HG02852 (cell line): ENCODE measurements around the gene CACNA2D3.

Source experiments
- ATAC-seq: cut with Tn5 transposase; IDR thresholded peaks from one replicate; pipeline ENCODE4 v1.9.1; 2021; ENCODE audit warnings: mild to moderate bottlenecking, moderate library complexity; ENCODE audit not compliant: unreplicated experiment

The CACNA2D3 gene

DNA sequence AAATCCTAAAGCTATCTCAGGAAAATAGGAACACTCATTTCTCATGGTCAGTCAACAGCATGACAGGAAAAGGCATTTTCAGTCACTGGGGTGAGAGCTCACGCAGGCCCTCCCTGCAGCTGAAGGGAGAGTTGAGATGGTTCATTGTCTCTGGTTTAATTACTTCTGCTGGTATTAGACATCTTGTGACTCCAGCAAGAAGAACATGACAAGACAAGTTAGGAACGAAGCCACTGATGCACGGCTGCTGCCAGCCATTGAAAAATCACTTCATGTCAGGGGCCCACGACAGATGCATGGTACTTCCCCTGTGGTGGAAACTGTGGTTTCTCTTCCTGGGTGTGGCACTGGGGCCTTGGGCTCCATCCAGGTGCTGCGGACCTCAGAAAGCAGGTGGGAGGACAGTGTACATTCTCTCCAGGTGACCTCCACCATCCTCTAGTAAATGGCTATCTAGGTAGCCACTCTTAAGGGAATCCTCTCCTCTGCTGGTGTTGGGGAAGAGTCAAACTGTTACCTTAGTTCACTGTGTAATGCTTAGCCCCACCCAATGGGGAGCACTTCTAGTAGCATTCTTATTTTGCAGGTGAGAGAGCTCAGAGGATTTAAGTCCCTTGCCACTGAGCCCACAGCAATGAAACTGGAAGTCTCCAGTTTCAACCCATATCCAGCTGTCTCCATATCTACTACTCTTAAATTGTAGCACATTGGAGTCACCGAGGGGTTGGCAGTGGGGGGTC lies 531.3 kb downstream of the CACNA2D3 start:
- no peak for ATAC-seq

DNA sequence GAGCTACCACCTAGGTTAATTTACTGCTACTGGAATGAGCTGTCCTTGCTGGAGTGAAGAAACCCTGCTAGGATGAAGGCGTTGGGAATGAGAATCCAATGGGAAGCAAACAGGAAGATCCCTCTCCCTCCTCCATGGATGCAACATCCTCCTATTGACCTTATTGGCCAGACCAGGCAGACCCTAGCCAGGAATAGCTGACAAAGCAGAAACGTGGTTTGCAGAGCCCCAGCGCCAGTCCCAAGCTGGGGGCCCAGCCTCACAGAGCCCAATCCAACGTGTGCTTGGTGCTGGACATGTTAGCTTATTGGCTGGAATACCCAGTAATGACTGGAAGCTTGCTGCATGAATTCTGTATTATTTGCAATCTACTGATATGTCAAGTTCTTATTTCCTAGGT lies 532.4 kb downstream of the CACNA2D3 start:
- ATAC-seq: no peak

DNA sequence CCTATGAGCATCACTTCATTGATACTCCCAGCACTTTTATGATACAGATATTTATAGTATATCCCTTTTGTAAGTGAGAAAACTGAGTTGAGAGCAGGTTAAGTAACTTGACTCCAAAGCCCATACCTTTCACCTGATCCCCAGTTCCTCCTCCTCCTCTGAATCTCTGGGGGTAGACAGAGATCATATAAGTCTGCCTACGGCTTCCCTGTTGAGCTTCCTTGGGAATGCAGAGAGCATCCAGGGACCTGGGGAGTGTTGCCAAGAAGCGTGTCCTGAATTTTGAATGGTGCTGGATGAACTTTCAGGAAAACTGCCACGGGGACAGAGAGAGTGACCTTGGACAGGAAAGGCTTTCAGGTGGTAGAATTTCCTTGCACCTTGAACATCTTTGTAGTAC lies 537.0 kb downstream of the CACNA2D3 start:
- no peak for ATAC-seq

DNA sequence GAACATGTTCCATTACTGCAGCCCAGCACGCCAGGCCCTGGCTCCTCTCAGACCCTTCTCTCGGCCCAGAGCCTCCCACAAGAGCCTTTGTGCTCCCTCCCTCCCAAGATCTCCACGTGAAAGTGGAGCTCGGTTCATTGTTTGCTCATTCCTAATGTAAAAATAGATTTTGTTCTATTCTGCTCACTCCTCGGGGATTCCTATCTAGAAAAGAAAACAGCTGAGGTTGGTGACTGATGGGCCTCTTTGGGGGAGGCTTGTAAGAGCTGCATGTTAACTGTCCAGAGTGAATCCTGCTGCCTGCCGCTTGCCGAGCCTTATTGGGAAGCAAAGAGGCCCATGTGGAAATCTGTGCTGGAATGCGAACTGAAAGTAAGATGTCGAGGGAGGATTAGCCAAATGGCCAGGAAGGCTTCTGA lies 538.4 kb downstream of the CACNA2D3 start:
- ATAC-seq: no peak

DNA sequence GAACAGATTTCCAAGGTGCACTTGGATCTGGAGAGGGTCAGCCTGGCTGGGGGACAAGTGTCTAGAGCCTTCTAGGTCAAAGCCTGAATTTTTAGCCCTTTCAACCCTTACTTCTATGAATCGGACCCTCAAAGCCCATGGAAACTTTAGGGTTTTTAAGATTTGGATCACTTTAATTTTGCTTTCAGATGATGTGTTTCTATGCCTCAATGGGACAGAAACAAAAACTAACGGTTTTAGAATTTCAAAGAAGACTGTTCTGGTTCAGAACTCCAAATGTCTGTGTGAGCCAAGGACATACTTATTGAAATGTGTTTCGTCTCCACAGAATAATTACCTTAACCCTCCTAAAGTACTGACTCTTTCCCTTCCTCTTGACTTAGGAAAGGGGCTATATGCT lies 538.8 kb downstream of the CACNA2D3 start:
- no peak for ATAC-seq

DNA sequence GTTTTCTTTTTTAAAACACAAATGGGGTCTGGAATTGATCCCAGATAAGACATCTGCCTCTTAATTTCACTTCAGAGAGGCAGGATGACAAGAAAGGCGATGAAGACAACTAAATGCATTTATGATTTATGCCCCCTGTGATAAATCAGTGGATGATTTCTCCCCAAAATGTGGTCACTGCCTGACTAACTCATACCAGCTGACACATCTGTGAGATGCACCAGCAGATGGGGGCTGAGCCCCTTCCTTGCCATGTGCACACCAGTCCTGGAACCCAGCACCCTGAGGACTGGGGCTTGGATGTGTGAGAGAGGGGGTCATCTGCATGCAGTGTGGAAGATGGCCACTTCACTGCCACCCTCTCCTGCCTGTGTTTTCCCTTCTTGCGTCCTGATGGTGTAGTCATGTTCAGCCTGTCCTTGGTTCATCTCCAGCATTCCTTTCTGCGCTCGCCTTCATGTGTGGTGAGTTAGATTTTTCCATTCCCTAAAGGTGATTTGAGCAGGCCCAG lies 541.2 kb downstream of the CACNA2D3 start:
- ATAC-seq: no peak

DNA sequence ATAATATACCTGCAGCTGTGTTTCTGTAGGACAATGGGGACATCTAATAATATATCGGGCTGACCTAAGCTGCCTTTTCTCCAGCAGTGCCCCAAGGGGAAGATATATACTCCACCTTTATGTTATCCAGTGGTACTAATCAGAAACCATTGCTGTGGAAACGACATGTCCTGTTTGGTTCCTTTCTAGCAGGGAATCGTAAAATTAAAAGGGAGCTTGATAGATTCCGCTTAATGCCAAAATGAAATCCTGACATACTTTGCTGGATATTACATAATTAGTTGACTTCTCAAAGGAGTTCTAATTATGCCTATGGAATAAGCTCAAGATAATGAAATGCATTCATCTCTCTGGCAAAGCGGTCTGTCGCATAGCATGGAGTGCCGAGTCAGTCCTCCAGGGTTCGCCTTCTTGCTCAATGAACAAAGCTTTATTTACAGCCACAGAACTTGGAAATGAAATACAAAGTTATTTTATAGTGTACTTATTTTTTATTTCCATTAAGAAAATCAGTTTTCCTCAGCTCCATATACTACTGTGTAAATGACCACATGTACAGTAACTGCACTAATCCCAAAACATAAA lies 542.8 kb downstream of the CACNA2D3 start:
- ATAC-seq: no peak

DNA sequence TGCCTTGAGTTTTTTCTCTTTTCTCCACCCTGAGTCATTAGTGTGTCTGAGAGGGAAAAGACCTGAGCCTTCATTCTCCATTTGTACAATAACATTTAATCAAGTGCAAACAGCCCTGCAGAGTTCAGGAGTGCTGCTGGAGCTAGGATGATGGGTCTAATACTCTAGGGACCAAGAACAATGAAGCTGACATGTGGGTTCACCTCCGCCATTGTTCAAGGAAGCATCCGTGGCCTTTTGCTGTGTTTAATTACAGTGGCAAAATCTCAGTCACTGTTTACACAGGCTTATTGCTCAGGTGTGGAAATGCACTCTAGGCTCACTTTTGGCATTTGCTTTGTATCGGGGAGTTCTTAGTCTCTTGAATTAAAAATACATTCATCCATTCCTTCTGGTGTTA lies 545.9 kb downstream of the CACNA2D3 start:
- no peak for ATAC-seq

DNA sequence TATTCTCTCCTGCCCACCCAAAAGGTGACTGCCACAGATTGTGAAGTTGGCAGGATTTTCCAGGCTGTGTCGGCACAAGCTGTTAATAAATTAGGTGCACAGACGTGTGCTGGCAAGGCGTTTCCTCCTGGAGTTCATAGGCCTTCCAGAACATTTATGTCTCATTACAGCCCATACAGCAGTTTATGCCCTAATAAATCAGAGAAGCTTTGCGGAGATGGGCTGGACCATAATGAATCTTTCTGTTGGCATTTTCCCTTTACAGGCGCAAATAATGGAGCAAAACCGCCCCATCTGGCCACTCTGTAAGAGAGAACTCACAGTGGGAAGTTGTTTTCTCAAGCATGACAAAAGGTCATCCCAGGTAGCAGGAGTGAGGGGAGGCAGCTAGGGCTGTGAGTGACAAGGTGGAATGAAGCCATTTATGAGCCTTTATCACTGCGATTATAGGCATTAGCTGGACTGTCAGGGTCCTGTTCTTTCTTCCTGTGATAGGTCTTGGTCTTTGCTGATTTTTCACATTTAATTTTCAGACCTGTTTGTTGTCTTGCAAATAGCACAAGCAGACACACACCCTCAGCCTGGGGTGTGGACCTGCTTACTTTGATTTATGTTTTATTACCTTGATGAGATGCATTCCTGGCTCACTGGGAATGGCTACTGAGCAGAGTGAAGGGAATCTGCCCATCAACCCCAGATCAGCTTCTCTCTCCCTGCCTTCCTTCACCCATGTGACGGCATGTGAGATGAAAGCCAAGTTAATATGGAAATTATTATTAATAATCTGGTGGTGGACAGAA lies 548.0 kb downstream of the CACNA2D3 start:
- no peak for ATAC-seq

DNA sequence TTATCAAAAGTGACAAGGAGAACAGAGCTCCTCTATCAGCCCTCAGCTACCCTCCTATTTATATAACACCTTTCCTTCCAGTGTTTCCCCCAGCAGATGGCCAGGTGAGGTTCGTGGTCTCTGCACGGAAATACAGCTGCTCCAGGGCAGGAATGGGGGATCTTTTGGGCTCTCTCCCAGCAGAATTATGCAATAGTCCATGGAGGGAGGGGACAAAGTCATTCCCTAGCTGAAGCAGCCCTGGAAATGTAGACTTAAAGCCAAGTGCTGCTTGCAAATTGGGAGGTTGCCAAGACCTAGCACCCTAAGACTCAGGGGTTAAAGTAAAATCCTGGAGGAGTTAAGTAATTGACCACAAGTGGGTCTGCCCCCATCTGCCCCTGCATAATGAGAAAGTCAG lies 549.2 kb downstream of the CACNA2D3 start:
- no peak for ATAC-seq

DNA sequence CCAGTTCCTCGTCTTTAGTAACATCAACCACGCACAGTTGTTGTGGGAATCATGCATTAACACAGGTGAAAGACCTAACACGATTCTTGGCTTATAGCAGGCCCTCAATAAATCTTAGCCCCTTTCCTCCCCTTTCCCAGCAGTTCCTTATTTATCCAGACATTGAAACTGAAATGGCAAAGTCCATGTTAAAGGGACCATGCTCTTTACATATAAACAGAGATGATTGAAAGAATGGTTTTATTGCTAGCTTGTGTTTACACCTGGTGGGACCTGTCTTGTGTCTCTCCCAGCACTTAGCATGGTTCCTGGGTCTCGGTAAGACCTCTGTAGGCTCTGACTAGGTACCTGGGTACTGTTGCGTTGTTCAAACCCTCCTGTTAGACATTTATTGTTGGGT lies 553.7 kb downstream of the CACNA2D3 start:
- ATAC-seq: no peak

DNA sequence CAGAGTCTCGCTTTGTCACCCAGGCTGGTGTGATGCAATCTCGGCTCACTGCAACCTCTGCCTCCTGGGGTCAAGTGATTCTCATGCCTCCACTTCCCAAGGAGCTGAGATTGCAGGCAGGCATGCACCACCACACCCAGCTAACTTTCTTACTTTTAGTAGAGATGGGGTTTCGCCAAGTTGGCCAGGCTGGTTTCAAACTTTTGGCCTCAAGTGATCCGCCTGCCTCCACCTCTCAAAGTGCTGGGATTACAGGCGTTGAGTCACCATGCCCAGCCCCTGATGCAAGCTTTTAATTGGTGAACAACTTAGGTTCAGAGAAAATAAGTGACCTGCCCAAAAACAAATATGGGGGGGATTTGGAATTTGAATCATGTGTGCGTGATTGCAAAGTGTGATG lies 559.4 kb downstream of the CACNA2D3 start:
- no peak for ATAC-seq

DNA sequence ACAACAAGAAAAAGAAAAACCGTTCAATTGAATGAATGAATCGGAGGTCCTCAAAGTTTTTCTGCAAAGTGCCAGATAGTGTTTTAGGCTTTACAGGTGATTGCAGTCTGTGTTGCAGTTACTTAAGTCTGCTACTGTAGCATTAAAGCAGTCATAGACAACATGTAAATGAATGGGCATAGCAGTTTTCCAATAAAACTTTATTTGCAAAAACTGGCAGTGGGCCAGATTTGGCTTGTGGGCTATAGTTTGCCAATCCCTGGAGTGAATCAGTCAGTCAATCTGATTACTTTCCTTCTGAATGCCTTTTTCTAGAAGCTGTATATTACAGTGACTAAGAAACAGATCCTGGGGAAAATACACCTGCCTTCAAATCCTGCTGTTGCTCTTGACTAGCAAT lies 562.9 kb downstream of the CACNA2D3 start:
- no peak for ATAC-seq

DNA sequence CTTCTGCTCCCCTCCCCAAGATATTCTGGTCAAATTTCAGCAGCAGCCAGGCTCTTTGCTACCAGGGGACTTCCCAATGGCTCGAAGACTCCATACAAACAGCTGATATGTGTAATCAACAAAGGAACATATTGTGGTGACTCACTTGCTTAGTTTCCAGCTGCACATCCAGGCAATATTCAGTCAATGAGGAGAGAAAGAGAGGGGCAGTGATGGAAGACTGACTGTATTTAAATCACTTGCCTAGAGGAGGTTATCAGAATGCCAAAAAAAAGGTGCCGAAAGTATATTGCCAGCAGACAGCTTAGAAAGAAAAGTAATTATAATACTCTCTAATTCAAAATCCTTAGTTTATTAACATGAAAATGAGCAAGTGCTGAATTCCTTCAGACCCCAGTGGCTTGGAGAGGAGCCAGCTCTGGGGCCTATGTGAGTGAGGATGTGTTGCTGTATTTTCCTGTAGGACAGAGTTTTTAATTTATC lies 569.0 kb downstream of the CACNA2D3 start:
- no peak for ATAC-seq

DNA sequence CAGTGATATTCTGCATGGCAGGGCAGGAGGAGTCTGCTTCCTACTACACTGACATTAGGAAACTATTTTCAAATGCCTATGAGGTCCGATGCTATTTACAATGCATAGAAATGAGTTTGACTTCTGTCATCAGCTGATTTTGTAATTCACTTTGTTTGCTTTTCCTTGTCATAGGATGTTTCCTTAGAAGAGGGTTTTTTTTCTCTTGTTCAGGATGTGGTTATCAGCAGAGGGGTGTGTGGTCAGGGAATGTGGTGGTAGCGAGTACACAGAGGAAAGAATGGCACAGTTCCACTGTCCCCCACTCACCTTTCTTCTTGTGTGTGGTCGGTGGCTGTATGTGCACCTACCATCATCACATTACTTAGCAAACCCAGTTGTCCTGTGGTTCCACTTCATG lies 574.0 kb downstream of the CACNA2D3 start:
- ATAC-seq: no peak

DNA sequence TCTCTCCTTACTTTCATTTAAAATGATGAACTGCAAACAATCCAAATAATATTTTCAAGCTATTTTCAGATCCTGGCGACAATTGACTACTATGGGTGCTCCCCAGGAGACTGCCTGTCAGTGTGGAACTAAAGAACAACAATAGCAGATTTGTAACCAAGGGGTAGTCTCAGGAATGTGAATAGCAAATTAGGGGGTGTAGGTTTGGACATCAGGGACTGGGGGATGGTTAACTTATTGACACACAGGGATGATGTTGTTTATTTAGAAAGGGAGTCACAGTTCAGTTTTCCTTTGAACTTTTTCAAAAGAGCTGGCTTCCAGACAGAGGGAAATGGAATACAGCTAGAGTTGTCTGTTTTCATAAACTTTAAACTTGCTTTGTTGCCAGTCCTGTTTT lies 575.7 kb downstream of the CACNA2D3 start:
- ATAC-seq: no peak

DNA sequence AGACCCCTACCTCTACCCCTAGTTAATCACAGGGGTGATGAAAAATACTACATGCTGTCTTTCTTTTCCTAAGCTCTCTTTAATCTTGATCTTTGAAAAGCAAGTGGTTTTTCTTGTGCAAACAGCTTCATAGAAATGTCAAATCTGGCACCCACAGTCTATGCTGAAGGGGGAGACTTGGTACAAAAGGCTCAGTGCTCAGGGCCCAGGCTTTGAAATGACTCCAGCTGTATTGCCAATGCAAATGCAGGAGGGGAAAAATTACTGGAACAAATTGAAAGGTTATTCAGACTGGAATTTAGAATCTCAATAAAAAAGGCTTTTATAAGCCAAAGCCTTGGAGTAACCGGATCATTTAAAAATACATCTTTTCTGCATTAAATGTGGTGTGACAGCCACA lies 581.6 kb downstream of the CACNA2D3 start:
- no peak for ATAC-seq

DNA sequence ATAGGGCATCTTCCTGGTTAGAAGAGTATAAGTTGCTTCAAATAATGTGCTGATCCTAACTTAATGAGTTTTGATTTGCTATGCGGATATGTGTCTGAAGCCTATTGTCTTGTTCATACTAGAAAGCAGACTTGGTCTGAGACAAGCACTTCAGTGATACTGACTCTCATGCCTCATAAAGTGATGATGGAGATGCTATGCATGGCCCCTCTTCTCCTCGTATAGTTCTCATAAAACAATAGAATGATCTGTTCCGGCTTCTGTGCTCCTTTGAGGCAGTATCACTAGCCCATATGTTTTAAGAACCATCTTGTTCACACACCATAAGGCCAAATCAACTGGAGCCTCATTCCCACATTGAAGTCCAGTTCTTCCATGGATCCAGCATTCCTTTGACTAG lies 583.4 kb downstream of the CACNA2D3 start:
- no peak for ATAC-seq

DNA sequence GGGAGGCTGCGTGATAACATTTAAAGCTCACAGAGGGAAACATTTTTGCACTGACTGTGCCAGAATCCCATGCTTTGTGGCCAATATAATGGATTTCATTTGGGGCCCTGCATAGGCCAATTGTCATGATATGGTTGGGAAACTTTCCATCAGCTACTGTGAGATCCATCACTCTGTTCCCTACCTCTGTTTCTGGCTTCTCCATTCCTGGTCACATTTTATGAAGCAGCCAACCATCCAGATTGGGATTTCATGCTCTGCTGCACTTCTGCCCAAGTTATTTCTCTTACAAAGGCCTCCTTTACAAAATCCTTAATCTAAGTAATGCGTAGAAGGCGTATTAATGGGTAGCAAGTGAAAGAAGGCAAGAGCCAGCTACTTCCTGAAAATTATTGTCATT lies 584.4 kb downstream of the CACNA2D3 start:
- ATAC-seq: no peak

DNA sequence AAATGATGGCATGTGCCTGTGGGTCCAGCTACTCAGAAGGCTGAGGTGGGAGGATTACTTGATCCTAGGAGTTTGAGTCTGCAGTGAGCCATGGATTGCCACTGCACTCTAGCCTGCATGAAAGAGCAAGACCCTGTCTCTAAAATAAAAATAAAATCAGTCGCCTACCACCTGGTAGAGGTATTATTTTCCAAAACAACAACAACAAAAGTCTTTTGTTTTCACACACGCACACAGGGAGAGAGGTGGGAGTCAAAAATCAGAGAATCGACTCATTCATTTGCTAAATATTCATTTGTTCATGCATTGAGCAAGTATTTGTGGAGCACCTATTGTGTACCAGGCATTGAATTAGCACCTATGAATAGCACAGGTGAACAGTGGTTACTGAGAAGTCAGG lies 587.4 kb downstream of the CACNA2D3 start:
- no peak for ATAC-seq

DNA sequence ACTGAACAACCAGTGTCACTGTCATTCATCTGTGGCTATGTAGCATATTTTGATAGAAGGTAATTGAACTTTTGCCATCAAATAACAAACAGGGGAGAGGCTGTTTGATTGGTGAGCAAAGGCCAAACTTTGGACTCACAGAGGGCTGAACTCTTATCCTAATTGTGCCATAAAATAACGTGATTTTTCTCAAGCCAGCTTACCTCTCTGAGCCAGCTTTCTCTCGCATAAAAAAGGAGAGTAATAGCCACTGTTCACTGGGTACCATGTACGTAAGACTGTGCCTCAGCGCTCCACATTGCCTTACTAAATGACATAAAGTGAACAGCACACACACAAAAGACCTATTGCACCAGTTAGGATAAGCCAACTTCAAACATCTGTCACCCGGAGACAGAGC lies 588.6 kb downstream of the CACNA2D3 start:
- ATAC-seq: no peak

DNA sequence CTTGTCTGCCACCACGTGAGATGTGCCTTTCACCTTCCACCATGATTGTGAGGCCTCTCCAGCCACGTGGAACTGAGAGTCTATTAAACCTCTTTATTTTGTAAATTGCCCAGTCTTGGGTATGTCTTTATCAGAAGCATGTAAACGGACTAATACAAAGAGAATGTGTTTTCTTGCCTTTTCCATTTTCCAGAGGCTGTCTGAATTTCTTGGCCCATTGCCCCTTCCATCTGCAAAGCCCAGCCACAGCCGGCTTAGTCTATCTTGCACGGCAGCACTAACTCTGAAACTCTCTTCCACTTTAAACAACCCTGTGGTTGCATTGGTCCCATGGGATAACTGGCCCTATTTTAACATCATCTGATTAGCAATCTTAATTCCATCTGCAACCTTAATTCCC lies 590.2 kb downstream of the CACNA2D3 start:
- ATAC-seq: no peak
